ENCODE measurements around the gene RWDD4. TPM values are rescaled to one million over a fixed set of nuclear protein-coding genes. Genes with fewer than 3 reads are reported as not detected.

RWDD4 gene
- polyA plus RNA-seq, 2 of the 4 experiments (the other 2 are of a cell fraction) = 18.7 to 20.4 TPM

DNA sequence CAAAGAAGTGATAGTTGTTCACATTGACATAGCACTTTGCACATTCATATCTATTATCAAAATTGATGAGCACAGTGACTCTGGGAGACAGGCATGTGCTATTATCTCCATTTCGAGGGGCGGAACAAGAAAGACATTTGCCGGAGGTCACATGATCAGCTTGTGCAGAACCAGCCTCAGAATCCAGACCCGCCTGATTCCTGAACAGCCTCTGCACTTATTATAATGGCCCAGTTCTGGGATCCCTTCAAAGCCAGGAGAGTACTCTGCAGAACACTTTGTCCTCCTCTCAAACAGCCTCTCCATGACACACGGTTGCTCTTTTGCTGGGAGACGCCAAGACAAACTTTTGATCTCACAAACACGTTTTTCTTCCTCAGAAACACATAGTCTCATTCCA lies 48.4 kb downstream of the RWDD4 start (continued):
- no peak for TF ChIP-seq NFE2L2 (conservative IDR thresholded peaks at IDR 0.05; ENCODE audit: low read length)

DNA sequence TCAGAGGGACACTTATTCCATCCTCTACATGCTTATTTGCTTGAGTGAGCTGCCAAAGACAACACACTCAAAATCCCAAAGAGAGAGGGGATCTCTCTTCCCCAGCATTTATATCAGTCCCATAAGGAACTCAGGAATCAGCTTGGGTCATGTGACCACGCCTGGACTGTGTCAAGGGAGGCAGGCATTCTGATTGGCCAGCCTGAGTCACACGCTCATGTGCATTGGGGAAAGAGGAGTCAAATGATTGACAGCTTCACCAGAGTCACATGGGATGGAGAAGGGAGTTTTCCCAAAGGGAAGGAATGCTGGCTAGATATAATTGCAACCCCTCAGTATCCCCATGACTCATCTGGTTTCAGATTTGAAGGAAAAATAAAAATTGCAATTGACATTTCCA lies 49.0 kb downstream of the RWDD4 start:
- Histone ChIP-seq H3K27ac (no peak overlapping the region), H3K9me3 (no peaks in the 10 kb centered on the region), H3K4me3 (no peak overlapping the region), H3K4me1 (no peaks in the 10 kb centered on the region), H3K4me2 (no peak overlapping the region)
- peak in 1 of 2 experiments; percentile 44 for DNase-seq (ENCODE audit: low read depth in 1 of 2, low spot score in 1 of 2)
- peak in 1 of 2 experiments; percentile 63; a peak in 2 of 6 replicates for ATAC-seq
- 92% methylated on average over 2 of the region's 2 CpGs for WGBS (ENCODE audit: missing lambda C conversion rate)
- FAIRE-seq = no peak
- ChIA-PET POLR2A (no interaction called here), CTCF (interaction anchor here (1.0 to 1.6 kb wide), 3 partner anchors 9 to 23 kb away, joined by 3 read pairs; no protein-coding TSS in a partner anchor)
- no peak for TF ChIP-seq FOSL2 (IDR thresholded peaks at IDR 0.05)
- TF ChIP-seq FOSL2 (CRISPR knock-in tag; IDR thresholded peaks at IDR 0.05) = no peak
- TF ChIP-seq, protein P1, sequence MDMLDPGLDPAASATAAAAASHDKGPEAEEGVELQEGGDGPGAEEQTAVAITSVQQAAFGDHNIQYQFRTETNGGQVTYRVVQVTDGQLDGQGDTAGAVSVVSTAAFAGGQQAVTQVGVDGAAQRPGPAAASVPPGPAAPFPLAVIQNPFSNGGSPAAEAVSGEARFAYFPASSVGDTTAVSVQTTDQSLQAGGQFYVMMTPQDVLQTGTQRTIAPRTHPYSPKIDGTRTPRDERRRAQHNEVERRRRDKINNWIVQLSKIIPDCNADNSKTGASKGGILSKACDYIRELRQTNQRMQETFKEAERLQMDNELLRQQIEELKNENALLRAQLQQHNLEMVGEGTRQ (IDR thresholded peaks at IDR 0.05) = peak; percentile 86

DNA sequence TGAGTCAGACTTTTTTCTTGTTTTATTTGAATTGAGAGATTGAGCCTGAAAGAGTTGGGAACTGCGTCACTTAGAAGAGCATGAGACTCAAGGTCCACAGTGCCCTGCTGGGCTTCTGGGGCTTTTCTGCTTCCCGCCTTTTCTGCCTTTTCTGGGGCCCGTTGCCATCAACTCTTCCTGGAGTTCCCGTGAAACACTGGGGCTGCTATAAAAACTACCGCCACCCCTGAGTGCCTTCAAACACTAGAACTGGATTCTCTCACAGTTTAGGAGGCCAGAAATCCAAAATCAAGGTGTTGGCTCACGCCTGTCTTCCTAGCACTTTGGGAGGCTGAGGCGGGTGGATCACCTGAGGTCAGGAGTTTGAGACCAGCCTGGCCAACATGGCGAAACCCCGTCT lies 49.8 kb downstream of the RWDD4 start:
- Histone ChIP-seq H3K9me3 (no peaks in the 10 kb centered on the region), H3K27ac (no peak overlapping the region), H3K4me2 (no peak overlapping the region), H3K4me1 (no peaks in the 10 kb centered on the region), H3K4me3 (no peak overlapping the region)
- ATAC-seq = no peak
- TF ChIP-seq KDM1A (IDR thresholded peaks at IDR 0.05; ENCODE audit: low read depth) (no peak), CBX2 (IDR thresholded peaks at IDR 0.05; ENCODE audit: borderline replicate concordance, low read depth) (no peak), ZC3H11A (IDR thresholded peaks at IDR 0.05) (no peak), ZSCAN20 (CRISPR knock-in tag; IDR thresholded peaks at IDR 0.05) (no peak), MAFK (IDR thresholded peaks at IDR 0.05; ENCODE audit: partially characterized antibody) (no peak), KDM5A (IDR thresholded peaks at IDR 0.05) (no peak), RFX5 (IDR thresholded peaks at IDR 0.05) (no peak), MYC (IDR thresholded peaks at IDR 0.05; ENCODE audit: borderline replicate concordance, low read length) (no peak), TP53 (CRISPR knock-in tag; IDR thresholded peaks at IDR 0.05) (no peak), JUNB (IDR thresholded peaks at IDR 0.05) (no peak), FOXS1 (CRISPR knock-in tag; IDR thresholded peaks at IDR 0.05) (no peak), EHF (CRISPR knock-in tag; IDR thresholded peaks at IDR 0.05) (no peak), SREBF2 (IDR thresholded peaks at IDR 0.05) (no peak), CHD2 (IDR thresholded peaks at IDR 0.05; ENCODE audit: low read length, partially characterized antibody) (no peak), CBX8 (IDR thresholded peaks at IDR 0.05) (no peak), SMC3 (IDR thresholded peaks at IDR 0.05) (no peak)
- TF ChIP-seq, protein P1 (IDR thresholded peaks at IDR 0.05) = no peak
- CTCF ChIA-PET = no interaction called here
- no peak for FAIRE-seq
- POLR2A ChIA-PET = no interaction called here
- DNase-seq (ENCODE audit: low read depth in 1 of 2, low spot score in 1 of 2) = no peak
- 92% methylated on average over 9 of the region's 9 CpGs for WGBS (ENCODE audit: missing lambda C conversion rate)

DNA sequence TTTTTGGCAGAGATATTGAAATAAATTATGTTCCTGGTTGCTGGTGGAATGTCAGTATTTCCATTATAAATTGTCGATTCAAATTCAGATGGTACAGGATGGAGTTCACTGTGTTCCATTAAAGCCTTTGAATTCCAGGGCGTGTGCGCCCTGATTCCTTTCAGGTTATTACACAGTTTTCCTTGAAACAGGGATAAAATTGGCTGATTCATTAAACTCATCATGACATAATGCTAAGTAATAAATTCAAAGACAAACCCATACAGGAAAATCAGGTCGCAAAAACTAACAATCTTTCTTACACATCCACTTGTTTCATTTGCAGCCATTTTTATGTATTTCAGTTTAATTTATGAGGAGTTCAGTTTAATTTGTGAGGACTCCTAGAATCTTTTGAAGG lies 51.1 kb downstream of the RWDD4 start:
- FAIRE-seq (no peak), DNase-seq (ENCODE audit: low read depth in 1 of 2, low spot score in 1 of 2) (no peak), ATAC-seq (no peak)
- Histone ChIP-seq H3K9me3 (no peaks in the 10 kb centered on the region), H3K4me3 (no peak overlapping the region), H3K4me2 (no peak overlapping the region), H3K4me1 (no peaks in the 10 kb centered on the region), H3K27ac (no peak overlapping the region)
- 61% methylated on average over 4 of the region's 4 CpGs for WGBS (ENCODE audit: missing lambda C conversion rate)
- TF ChIP-seq JUNB (IDR thresholded peaks at IDR 0.05) = no peak
- POLR2A ChIA-PET = no interaction called here
- CTCF ChIA-PET = interaction anchor here (1.0 kb wide), 1 partner anchor 29 kb away, joined by 4 read pairs; no protein-coding TSS in a partner anchor
